Suprapubic skin (tissue), 4 donors: ENCODE results near the gene SLC35G3. TPM values are rescaled to one million over a fixed set of nuclear protein-coding genes. Genes with fewer than 3 reads are reported as not detected.

Experiments used
- total RNA-seq, 4 donors: library from RNA; depleted of rRNA; stranded (reverse); fragments of >200 nt; gene quantifications; one replicate each; pipeline ENCODE4 v1.1.0, GENCODE V29; 2016

The SLC35G3 gene
- total RNA-seq, 4 donors from 2014 or later, result not detected

Other genes starting within 250 kb of the SLC35G3 start
- gene CCT6B, start 232.9 kb downstream of the SLC35G3 start, total RNA-seq, result 1 to 10 TPM in 3 of 4 donors, under 1 TPM in 1; 0.49 to 3.3 (median 1.5) TPM
- 10 to 100 TPM; 10.0 to 16.1 (median 11.9) TPM for gene ZNF830, start 232.9 kb downstream of the SLC35G3 start, total RNA-seq
- 10 to 100 TPM; 30.7 to 84.3 (median 40.9) TPM for gene LIG3, start 213.9 kb downstream of the SLC35G3 start, total RNA-seq
- 10 to 100 TPM; 12.8 to 24.0 (median 16.6) TPM for gene RFFL, start 130.7 kb downstream of the SLC35G3 start, total RNA-seq
- gene RAD51D, start 74.5 kb downstream of the SLC35G3 start, total RNA-seq, result 1 to 10 TPM; 3.2 to 7.7 (median 6.4) TPM
- not detected for gene FNDC8, start 72.8 kb downstream of the SLC35G3 start, total RNA-seq
- gene NLE1, start 52.1 kb downstream of the SLC35G3 start, total RNA-seq, result 10 to 100 TPM; 16.1 to 24.7 (median 20.1) TPM
- gene UNC45B, start 46.6 kb downstream of the SLC35G3 start, total RNA-seq, result not detected
- 10 to 100 TPM in 2 of 4 donors, 1 to 10 TPM in 2; 4.9 to 17.9 (median 9.1) TPM for gene SLFN5, start 48.7 kb upstream of the SLC35G3 start, total RNA-seq
- gene SLFN11, start 179.2 kb upstream of the SLC35G3 start, total RNA-seq, result 10 to 100 TPM in 1 of 4 donors, 1 to 10 TPM in 3; 3.4 to 10.7 (median 5.0) TPM
- 1 to 10 TPM in 3 of 4 donors, under 1 TPM in 1; 0.62 to 5.6 (median 1.8) TPM for gene SLFN12, start 238.1 kb upstream of the SLC35G3 start, total RNA-seq